Memory B cell (primary cell): Measurements from ENCODE around the gene MTERF4.

Experiments used
- ATAC-seq: fragments of 150-1000 bp; cut with Tn5 transposase; 2 replicates; pipeline ENCODE4 v1.10.0; 2021; ENCODE audit warnings: low read depth, mild to moderate bottlenecking, moderate library complexity
- DNase-seq, 2 donors: peaks; one replicate each; pipeline ENCODE4 v3.0.0; 2022; ENCODE audit warnings: low spot score in 2 of 2
- H3K27ac Mint-ChIP-seq: one replicate; pipeline ENCODE4 v1.8.0; 2022; ENCODE audit warnings: mild to moderate bottlenecking, moderate library complexity, mixed read lengths
- H3K27me3 Mint-ChIP-seq: one replicate; pipeline ENCODE4 v1.8.0; 2022; ENCODE audit warnings: mixed read lengths
- H3K36me3 Mint-ChIP-seq: one replicate; pipeline ENCODE4 v1.8.0; 2022; ENCODE audit warnings: mild to moderate bottlenecking, mixed read lengths
- H3K4me1 Mint-ChIP-seq: one replicate; pipeline ENCODE4 v1.8.0; 2022; ENCODE audit warnings: mixed read lengths
- H3K4me3 Mint-ChIP-seq: one replicate; pipeline ENCODE4 v1.8.0; 2022; ENCODE audit warnings: mild to moderate bottlenecking, moderate library complexity, mixed read lengths
- H3K9me3 Mint-ChIP-seq: one replicate; pipeline ENCODE4 v1.8.0; 2022; ENCODE audit warnings: mixed read lengths

MTERF4 gene

GRCh38 chr2:241053576-241054251 lies 48.4 kb downstream of the MTERF4 start:
- DNase-seq, result no peak
- Mint-ChIP-seq H3K9me3 (no peaks in the 10 kb centered on the region), H3K36me3 (peaks cover 15% of the 10 kb centered on the region)

GRCh38 chr2:241052677-241053360 lies 49.3 kb downstream of the MTERF4 start:
- ATAC-seq (no peak), DNase-seq (no peak)
- Mint-ChIP-seq H3K4me3 (no peak overlapping the region), H3K27me3 (no peaks in the 10 kb centered on the region), H3K36me3 (peaks cover 15% of the 10 kb centered on the region), H3K9me3 (no peaks in the 10 kb centered on the region), H3K4me1 (no peaks in the 10 kb centered on the region), H3K27ac (peak overlapping the region; percentile 69)

More at GRCh38 chr2:241053576-241054251, 48.4 kb downstream of the MTERF4 start:
- Mint-ChIP-seq H3K4me1 (no peaks in the 10 kb centered on the region), H3K27ac (peak overlapping the region; percentile 72), H3K27me3 (no peaks in the 10 kb centered on the region), H3K4me3 (no peak overlapping the region)
- ATAC-seq, result no peak

GRCh38 chr2:241051578-241052487 lies 50.3 kb downstream of the MTERF4 start:
- ATAC-seq (no peak), DNase-seq (no peak)
- H3K27me3 Mint-ChIP-seq, result no peaks in the 10 kb centered on the region
- no peak overlapping the region for H3K4me3 Mint-ChIP-seq
- no peaks in the 10 kb centered on the region for H3K9me3 Mint-ChIP-seq
- peaks cover 15% of the 10 kb centered on the region for H3K36me3 Mint-ChIP-seq
- no peaks in the 10 kb centered on the region for H3K4me1 Mint-ChIP-seq
- peak overlapping the region; percentile 69 for H3K27ac Mint-ChIP-seq

GRCh38 chr2:241050624-241051577 lies 51.2 kb downstream of the MTERF4 start:
- no peak overlapping the region for H3K4me3 Mint-ChIP-seq
- H3K4me1 Mint-ChIP-seq, result no peaks in the 10 kb centered on the region
- H3K27me3 Mint-ChIP-seq, result no peaks in the 10 kb centered on the region
- peaks cover 14% of the 10 kb centered on the region for H3K36me3 Mint-ChIP-seq
- DNase-seq (no peak), ATAC-seq (peak; percentile 51)
- H3K9me3 Mint-ChIP-seq, result no peaks in the 10 kb centered on the region
- peak overlapping the region; percentile 58 for H3K27ac Mint-ChIP-seq

- Mint-ChIP-seq H3K4me1 (no peaks in the 10 kb centered on the region), H3K27ac (peak overlapping the region; percentile 62), H3K27me3 (no peaks in the 10 kb centered on the region), H3K4me3 (no peak overlapping the region), H3K36me3 (peaks cover 14% of the 10 kb centered on the region), H3K9me3 (no peaks in the 10 kb centered on the region)
- DNase-seq (no peak), ATAC-seq (no peak)
These were observed 52.1 kb downstream of the MTERF4 start for GRCh38 chr2:241049739-241050623.

- peaks cover 9% of the 10 kb centered on the region for H3K36me3 Mint-ChIP-seq
- H3K4me1 Mint-ChIP-seq, result peaks cover under 1% of the 10 kb centered on the region
- no peaks in the 10 kb centered on the region for H3K27me3 Mint-ChIP-seq
- no peak overlapping the region for H3K27ac Mint-ChIP-seq
- H3K4me3 Mint-ChIP-seq, result no peak overlapping the region
- ATAC-seq (no peak), DNase-seq (no peak)
- H3K9me3 Mint-ChIP-seq, result no peaks in the 10 kb centered on the region
These were observed 53.1 kb downstream of the MTERF4 start for GRCh38 chr2:241048949-241049343.

GRCh38 chr2:241048149-241048948 lies 53.7 kb downstream of the MTERF4 start:
- no peak for ATAC-seq
- H3K4me3 Mint-ChIP-seq, result no peak overlapping the region
- H3K27me3 Mint-ChIP-seq, result no peaks in the 10 kb centered on the region
- H3K27ac Mint-ChIP-seq, result no peak overlapping the region
- peaks cover 13% of the 10 kb centered on the region for H3K36me3 Mint-ChIP-seq
- no peak for DNase-seq
- H3K9me3 Mint-ChIP-seq, result peaks cover 1% of the 10 kb centered on the region
- H3K4me1 Mint-ChIP-seq, result peaks cover 5% of the 10 kb centered on the region

GRCh38 chr2:241047253-241048010 lies 54.7 kb downstream of the MTERF4 start:
- Mint-ChIP-seq H3K4me3 (no peak overlapping the region), H3K27me3 (no peaks in the 10 kb centered on the region), H3K9me3 (peaks cover 1% of the 10 kb centered on the region), H3K27ac (peak overlapping the region; percentile 45), H3K36me3 (peaks cover 20% of the 10 kb centered on the region), H3K4me1 (peaks cover 14% of the 10 kb centered on the region)
- DNase-seq (no peak), ATAC-seq (no peak)
